Glomerular visceral epithelial cell (primary cell): ENCODE data around the gene GCK.

Experiments used
- DNase-seq: peaks from one replicate; pipeline ENCODE4 v3.0.0-alpha.2; 2016; ENCODE audit errors: extremely low spot score

Gene GCK

DNA sequence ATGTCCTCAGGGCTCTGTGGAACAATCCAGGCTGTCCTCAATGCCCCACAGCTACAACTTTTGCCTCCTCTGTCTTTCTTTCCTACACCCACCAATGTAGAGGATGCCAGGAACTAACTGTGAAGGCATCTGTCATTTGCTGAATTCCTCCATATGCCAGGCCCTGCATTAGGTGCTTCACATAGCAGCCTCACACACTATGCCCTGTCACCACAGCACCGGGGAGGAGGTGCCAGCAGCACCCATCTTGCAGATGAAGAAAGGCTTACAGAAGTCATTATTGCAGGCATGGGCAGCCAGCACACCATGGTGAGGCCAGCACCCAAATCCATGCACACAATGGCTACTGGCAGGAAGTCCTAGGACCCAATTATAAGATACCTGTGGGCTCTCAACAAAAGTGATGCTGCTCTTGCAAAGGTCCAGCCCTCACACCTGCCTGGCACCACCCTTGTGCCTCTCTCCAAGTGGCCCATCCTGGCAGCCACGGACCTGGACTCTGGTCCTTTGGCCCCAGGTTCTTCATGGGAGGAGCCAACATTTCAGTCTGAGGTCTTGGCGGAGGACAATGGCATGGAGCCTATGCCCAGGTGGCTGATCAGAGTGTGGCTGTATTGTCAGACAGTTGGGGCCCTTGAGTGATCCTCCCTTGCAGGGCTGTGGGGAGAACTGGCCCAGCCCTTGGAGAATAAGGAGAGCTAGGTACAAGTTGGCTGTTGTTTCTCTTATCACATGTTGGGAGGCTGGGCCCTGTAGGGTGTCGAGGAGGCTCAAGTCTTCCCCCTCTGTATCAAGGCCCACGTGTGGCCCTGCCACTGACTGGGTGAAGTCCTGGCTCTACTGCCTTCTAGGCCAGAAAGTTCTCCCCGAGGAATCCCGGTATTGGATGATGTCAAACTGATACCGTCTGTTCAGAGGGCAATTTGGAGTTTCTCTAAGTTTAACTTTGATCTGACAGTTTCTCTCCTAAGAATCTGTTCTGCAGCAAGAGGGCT, 33.8 kb downstream of the GCK start:
- DNase-seq: no peak

- DNase-seq: peak; percentile 17
Observed at GRCh38 chr7:44154703-44155102, 34.5 kb downstream of the GCK start.

GRCh38 chr7:44153948-44154335, 35.3 kb downstream of the GCK start:
- no peak for DNase-seq

GRCh38 chr7:44152971-44153947, 36.0 kb downstream of the GCK start:
- DNase-seq: no peak

- no peak for DNase-seq
Observed at GRCh38 chr7:44151956-44152355, 37.3 kb downstream of the GCK start.

DNA sequence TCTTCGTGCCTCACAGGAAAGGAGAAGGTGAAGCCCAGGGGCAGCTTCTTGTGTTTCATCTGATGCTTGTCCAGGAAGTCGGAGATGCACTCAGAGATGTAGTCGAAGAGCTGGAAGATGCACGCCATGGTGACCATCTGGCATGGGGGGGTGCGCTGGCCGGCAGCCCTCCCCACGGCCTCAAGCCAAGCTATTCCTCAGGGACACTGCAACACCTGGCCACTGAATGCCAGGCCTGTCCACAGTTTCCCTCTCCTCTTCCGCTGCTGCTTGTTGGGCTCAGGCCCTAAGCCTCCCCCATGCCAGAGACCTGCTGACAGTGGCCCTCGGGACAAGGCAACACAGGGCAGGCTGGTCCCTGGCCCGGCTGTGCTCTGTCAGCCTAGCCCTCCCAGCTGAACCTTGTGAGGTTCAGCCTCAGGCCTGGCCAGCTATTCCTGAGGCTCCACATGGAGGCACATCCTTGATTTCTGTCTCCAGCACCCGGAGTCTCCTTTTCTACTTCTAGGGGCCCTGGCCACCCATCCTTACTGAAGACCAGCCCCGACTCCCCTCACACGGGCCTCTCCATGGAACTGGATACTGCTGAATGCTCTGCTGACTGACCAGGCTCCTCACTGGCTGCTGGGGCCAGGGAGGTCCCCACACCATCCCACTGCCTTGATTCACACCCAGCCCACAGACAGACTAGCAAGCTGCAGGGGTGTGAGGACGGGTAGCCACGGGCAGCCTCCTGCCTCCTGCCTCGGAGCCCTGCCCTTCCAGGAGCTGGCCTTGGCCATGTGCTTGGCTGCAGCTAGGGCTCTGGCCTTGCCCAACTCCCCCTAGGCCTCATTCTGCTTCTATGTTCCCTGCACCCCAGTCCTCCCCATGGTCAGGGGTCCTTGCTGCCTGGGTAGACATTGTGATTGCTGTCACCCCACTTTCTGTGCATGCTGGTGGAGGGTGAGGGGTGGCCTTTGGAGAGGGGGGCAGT, 38.0 kb downstream of the GCK start:
- DNase-seq: no peak

GRCh38 chr7:44150466-44150832, 38.8 kb downstream of the GCK start:
- DNase-seq: no peak

GRCh38 chr7:44149571-44150465, 39.4 kb downstream of the GCK start:
- no peak for DNase-seq

GRCh38 chr7:44148961-44149536, 40.2 kb downstream of the GCK start:
- DNase-seq: no peak

- no peak for DNase-seq
Observed at GRCh38 chr7:44148166-44148565, 41.1 kb downstream of the GCK start.

DNA sequence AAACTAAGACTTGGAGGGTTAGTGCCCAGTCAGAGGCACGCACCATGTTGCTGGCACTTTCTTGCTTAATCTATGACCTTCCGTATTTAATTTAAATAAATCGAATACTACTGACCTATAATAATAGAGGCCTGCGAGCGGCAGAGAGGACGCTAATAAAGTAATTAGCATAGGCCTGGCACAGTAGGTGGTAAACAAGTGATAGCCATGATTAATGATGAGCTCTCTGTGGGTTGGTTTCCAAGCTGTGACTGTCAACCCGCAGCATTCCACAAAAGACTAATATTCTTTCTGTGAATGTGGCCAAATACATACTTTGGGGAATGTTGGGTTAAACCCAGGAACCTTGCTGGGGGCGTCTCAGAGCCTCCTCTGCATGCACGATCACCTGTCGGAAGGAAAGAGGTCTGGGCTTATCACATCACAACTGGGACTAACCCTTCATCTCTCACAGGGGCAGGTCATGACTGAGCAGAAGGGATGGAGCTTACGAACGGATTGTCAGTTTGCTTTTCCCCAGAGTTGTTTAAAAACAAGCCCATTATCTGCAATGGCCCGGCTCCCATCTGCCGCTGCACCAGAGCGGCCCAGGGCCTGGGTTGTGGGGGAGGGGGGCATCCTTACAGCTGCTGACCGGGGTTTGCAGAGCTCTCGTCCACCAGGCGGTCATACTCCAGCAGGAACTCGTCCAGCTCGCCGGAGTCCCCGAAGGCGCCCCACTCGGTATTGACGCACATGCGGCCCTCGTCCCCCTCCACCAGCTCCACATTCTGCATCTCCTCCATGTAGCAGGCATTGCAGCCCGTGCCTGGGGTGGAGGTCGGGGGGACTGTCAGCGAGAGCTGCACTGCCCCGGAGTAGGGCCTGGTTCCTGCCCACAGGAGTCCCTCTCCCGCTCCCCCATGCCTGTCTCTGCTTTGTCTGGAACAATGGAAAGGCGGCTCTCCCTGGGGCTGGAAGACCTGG, 41.9 kb downstream of the GCK start:
- no peak for DNase-seq

DNA sequence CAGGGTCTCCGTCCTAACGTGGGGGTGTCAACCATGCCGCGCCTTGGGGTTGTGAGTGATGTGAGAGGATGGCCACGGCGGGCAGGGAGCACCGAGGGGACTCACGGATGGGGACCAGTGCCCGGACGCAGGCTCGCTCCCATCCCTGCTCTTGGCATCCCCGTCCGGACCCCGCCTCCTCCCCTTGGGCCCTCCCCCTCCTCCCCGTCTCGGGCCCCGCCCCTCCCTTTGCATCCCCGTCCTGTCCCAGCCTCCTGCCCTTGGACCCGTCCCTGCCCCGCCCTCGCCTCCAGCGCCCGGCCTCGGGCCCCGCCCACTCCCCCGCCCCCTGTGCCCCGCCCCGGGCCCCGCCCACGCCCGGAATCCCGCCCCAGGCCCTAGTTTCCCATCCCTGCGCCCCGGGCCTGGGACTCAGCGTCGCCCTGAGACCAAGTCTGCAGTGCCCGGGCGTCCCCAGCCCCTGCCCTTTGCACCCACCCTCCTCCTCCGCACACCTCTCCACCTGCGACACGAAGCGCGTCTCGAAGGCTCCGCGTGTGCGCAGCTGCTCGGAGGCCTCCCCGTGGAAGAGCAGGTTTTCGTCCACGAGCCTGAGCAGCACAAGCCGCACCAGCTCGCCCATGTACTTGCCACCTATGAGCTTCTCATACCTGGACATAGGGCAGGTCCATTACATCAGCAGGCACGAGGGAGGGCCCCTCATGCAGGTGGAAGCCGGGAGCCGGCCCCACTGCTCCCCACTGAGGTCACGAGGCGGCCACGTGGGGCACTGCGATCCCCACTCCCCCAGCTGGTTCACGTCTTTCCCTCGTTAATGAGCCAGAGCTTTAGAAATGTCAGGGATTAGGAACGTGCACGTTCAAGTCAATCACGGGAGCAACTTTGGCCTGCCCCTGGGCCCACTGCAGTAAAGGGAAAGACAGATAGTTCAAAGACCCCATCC, 43.0 kb downstream of the GCK start:
- DNase-seq: peak; percentile 44

DNA sequence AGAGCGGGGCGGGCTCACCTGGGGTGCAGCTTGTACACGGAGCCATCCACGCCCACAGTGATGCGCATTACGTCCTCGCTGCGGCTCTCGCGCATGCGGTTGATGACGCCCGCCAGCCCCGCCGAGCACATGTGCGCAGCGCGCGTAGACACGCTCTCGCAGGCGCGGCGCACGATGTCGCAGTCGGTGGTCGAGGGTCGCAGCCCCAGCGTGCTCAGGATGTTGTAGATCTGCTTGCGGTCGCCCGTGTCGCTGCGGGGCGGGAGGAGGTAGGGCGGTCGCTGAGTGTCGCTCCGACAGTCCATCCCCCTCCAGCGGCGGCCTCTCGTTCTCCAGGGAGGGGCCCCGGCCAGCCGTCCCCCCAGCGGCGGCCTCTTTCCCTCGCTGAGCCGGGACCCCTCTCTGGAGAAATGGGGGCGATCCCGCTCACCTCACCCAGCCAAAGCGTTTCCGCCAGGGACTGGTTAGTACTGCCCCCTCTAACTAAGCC, 43.7 kb downstream of the GCK start:
- DNase-seq: no peak

GRCh38 chr7:44144968-44145478, 44.2 kb downstream of the GCK start:
- no peak for DNase-seq

DNA sequence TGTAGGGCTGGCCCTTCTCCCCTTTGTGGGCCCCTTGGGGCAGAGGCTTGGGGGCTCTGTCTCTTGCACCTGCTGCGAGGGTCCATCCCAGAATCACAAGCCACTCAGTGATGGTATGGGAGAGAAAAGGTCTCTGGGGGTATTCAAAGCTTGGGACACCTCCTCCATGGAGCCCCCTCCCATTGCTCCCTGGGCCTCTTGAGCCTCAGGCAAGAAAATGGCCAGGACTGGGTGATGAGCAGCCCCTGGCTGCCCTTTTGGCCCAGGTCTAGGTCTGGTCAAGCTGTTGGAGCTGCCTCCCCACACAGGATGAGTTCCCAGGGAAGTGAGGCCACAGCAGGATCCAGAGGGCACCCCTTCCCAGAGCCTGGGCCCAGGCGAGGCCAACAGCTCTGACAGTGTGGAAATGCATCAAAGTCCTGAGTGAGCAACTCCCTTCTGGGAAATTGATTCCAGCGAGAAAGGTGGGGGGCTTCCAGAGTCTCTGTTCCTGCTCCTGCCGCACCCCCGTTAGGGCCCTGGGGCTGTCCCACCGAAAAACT, 44.7 kb downstream of the GCK start:
- no peak for DNase-seq

- no peak for DNase-seq
Observed at GRCh38 chr7:44143646-44144250, 45.5 kb downstream of the GCK start.
